Small intestine (tissue), 7 donors: ENCODE data around the gene PCDHGB6. TPM values are rescaled to one million over a fixed set of nuclear protein-coding genes. Genes with fewer than 3 reads are reported as not detected.

Source experiments
- DNase-seq, 2 donors: peaks; one replicate each; pipeline versions ENCODE4 v3.0.0 to v3.0.0-alpha.2; 2013
- FAIRE-seq: peaks from 2 replicates; lab custom pipeline; 2012; peaks lifted over from hg19 to GRCh38; lab: Jason Lieb, UNC
- H3K27ac ChIP-seq, 3 donors: one replicate each; pipeline ENCODE4 v1.5.1; 2013; ENCODE audit warnings: low read length in 2 of 3, mild to moderate bottlenecking in 2 of 3, control low read depth in 1 of 3, inconsistent platforms in 1 of 3, low read depth in 1 of 3, moderate library complexity in 1 of 3
- H3K27me3 ChIP-seq, 3 donors: one replicate each; pipeline ENCODE4 v1.6.1; 2013; ENCODE audit warnings: low read length in 3 of 3, inconsistent platforms in 1 of 3; ENCODE audit not compliant: control insufficient read depth in 3 of 3, insufficient read depth in 3 of 3
- H3K36me3 ChIP-seq, 3 donors: one replicate each; pipeline ENCODE4 v1.6.1; 2013; ENCODE audit warnings: low read length in 3 of 3, inconsistent platforms in 1 of 3, low read depth in 1 of 3, mild to moderate bottlenecking in 1 of 3, moderate library complexity in 1 of 3; ENCODE audit not compliant: control insufficient read depth in 3 of 3, insufficient read depth in 2 of 3
- H3K4me1 ChIP-seq, 3 donors: one replicate each; pipeline ENCODE4 v1.6.1; 2013; ENCODE audit warnings: low read length in 2 of 3, inconsistent platforms in 1 of 3, low read depth in 1 of 3, mild to moderate bottlenecking in 1 of 3, moderate library complexity in 1 of 3; ENCODE audit not compliant: control insufficient read depth in 3 of 3, insufficient read depth in 2 of 3
- H3K4me3 ChIP-seq, 3 donors: one replicate each; pipeline ENCODE4 v1.5.1; 2013; ENCODE audit warnings: low read length in 3 of 3, control low read depth in 1 of 3, inconsistent platforms in 1 of 3, low read depth in 1 of 3, mild to moderate bottlenecking in 1 of 3, moderate library complexity in 1 of 3
- H3K9me3 ChIP-seq, 2 donors: one replicate each; pipeline ENCODE4 v1.6.1; 2013; ENCODE audit warnings: low read depth in 1 of 2, low read length in 1 of 2; ENCODE audit not compliant: control insufficient read depth in 2 of 2, insufficient read depth in 1 of 2
- WGBS, 3 donors: extraction: QIAGEN DNeasy Blood & Tissue Kit; methylation state at CpG; one replicate each; pipeline ENCODE4 v1.1.7; 2013; 5-methylcytosine and 5-hydroxymethylcytosine counted together
- polyA plus RNA-seq, 4 donors: library from polyadenylated mRNA; stranded (reverse) in 3 of 4; unstranded in 1 of 4; fragments of 200-250 nt in 3 of 4; fragments of 120-200 nt in 1 of 4; gene quantifications; one replicate each; pipeline versions ENCODE4 v1.2.1 to v1.2.3, GENCODE V29; 2013
- donor health status: healthy with polysubstance abuse.
- donor health status: control.
- donor health status: control.
- donor health status: Bipolar disorder and iron deficiency.
- donor health status: healthy.

Gene PCDHGB6
- polyA plus RNA-seq, 4 donors, result 1.3 to 1.4 TPM; not detected in 2

GRCh38 chr5:141437221-141437620, 29.4 kb downstream of the PCDHGB6 start:
- Histone ChIP-seq H3K27ac (no peak overlapping the region), H3K9me3 (peaks cover 0 to 53% of the 10 kb centered on the region in 2 donors), H3K36me3 (no peaks in the 10 kb centered on the region), H3K4me1 (no peaks in the 10 kb centered on the region), H3K4me3 (no peak overlapping the region), H3K27me3 (peaks cover 0 to 6% (median 2%) of the 10 kb centered on the region in 3 donors)
- FAIRE-seq (no peak), DNase-seq (no peak)
- 85 to 87% (median 87%) methylated on average over 2 of the region's 2 CpGs for WGBS, 3 donors

GRCh38 chr5:141439411-141440141, 31.8 kb downstream of the PCDHGB6 start:
- FAIRE-seq, result no peak
- 64 to 70% (median 68%) methylated on average over 10 of the region's 10 CpGs for WGBS, 3 donors

GRCh38 chr5:141440341-141440740, 32.5 kb downstream of the PCDHGB6 start:
- H3K4me3 ChIP-seq, result no peak overlapping the region
- no peak for DNase-seq
- no peak for FAIRE-seq

More at GRCh38 chr5:141439411-141440141, 31.8 kb downstream of the PCDHGB6 start:
- no peak overlapping the region for H3K27ac ChIP-seq
- no peak for DNase-seq
- no peaks in the 10 kb centered on the region for H3K36me3 ChIP-seq
- no peaks in the 10 kb centered on the region for H3K4me1 ChIP-seq
- peaks cover 0 to 2% (median 0%) of the 10 kb centered on the region in 3 donors for H3K27me3 ChIP-seq
- H3K9me3 ChIP-seq, result peaks cover 0 to 39% of the 10 kb centered on the region in 2 donors
- no peak overlapping the region for H3K4me3 ChIP-seq

GRCh38 chr5:141441571-141442170, 33.9 kb downstream of the PCDHGB6 start:
- Histone ChIP-seq H3K27me3 (peaks cover 0 to 2% (median 0%) of the 10 kb centered on the region in 3 donors), H3K4me1 (no peaks in the 10 kb centered on the region), H3K36me3 (no peaks in the 10 kb centered on the region), H3K9me3 (peaks cover 0 to 39% of the 10 kb centered on the region in 2 donors), H3K4me3 (no peak overlapping the region), H3K27ac (no peak overlapping the region)
- no peak for DNase-seq
- FAIRE-seq, result no peak
- 50 to 68% (median 68%) methylated on average over 50 of the region's 50 CpGs for WGBS, 3 donors

More at GRCh38 chr5:141440341-141440740, 32.5 kb downstream of the PCDHGB6 start:
- Histone ChIP-seq H3K36me3 (no peaks in the 10 kb centered on the region), H3K27me3 (peaks cover 0 to 2% (median 0%) of the 10 kb centered on the region in 3 donors), H3K4me1 (no peaks in the 10 kb centered on the region), H3K9me3 (peaks cover 0 to 39% of the 10 kb centered on the region in 2 donors), H3K27ac (no peak overlapping the region)
- 90 to 93% (median 90%) methylated on average over 9 of the region's 9 CpGs for WGBS, 3 donors

Other genes with a start within 250 kb of the PCDHGB6 start
- gene PCDHB7, start 235.4 kb upstream of the PCDHGB6 start, polyA plus RNA-seq, result 1 to 10 TPM in 1 of 4 donors, under 1 TPM in 2, not detected in 1; 0.27 to 1.1 (median 0.36) TPM
- under 1 TPM in 2 of 4 donors, not detected in 2; 0.18 to 0.49 TPM for gene PCDHB8, start 230.2 kb upstream of the PCDHGB6 start, polyA plus RNA-seq
- under 1 TPM in 2 of 4 donors, not detected in 2; 0.37 to 0.65 TPM for gene PCDHB16, start 225.6 kb upstream of the PCDHGB6 start, polyA plus RNA-seq
- under 1 TPM in 2 of 4 donors, not detected in 2; 0.34 to 0.44 TPM for gene PCDHB9, start 220.9 kb upstream of the PCDHGB6 start, polyA plus RNA-seq
- gene PCDHB10, start 215.7 kb upstream of the PCDHGB6 start, polyA plus RNA-seq, result 1 to 10 TPM in 2 of 4 donors, not detected in 2; 1.1 to 1.3 TPM
- gene PCDHB11, start 208.4 kb upstream of the PCDHGB6 start, polyA plus RNA-seq, result under 1 TPM in 2 of 4 donors, not detected in 2; 0.27 to 0.65 TPM
- under 1 TPM in 2 of 4 donors, not detected in 2; 0.46 to 0.71 TPM for gene PCDHB12, start 199.3 kb upstream of the PCDHGB6 start, polyA plus RNA-seq
- gene PCDHB13, start 194.1 kb upstream of the PCDHGB6 start, polyA plus RNA-seq, result under 1 TPM in 2 of 4 donors, not detected in 2; 0.49 to 0.71 TPM
- gene PCDHB14, start 184.7 kb upstream of the PCDHGB6 start, polyA plus RNA-seq, result 1 to 10 TPM in 1 of 4 donors, under 1 TPM in 1, not detected in 2; 0.81 to 1.5 TPM
- 1 to 10 TPM in 2 of 4 donors, under 1 TPM in 2; 0.22 to 1.7 (median 0.65) TPM for gene PCDHB15, start 162.6 kb upstream of the PCDHGB6 start, polyA plus RNA-seq
- under 1 TPM in 3 of 4 donors, not detected in 1; 0.12 to 0.45 (median 0.15) TPM for gene SLC25A2, start 104.0 kb upstream of the PCDHGB6 start, polyA plus RNA-seq
- gene TAF7, start 87.2 kb upstream of the PCDHGB6 start, polyA plus RNA-seq, result 10 to 100 TPM; 58.8 to 91.9 (median 66.1) TPM
- under 1 TPM in 3 of 4 donors, not detected in 1; 0.10 to 0.27 (median 0.13) TPM for gene PCDHGA1, start 77.5 kb upstream of the PCDHGB6 start, polyA plus RNA-seq
- under 1 TPM in 3 of 4 donors, not detected in 1; 0.27 to 0.81 (median 0.64) TPM for gene PCDHGA2, start 69.3 kb upstream of the PCDHGB6 start, polyA plus RNA-seq
- under 1 TPM in 2 of 4 donors, not detected in 2; 0.24 to 0.49 TPM for gene PCDHGA3, start 64.2 kb upstream of the PCDHGB6 start, polyA plus RNA-seq
- gene PCDHGB1, start 57.9 kb upstream of the PCDHGB6 start, polyA plus RNA-seq, result under 1 TPM in 2 of 4 donors, not detected in 2; 0.19 to 0.21 TPM
- under 1 TPM in 2 of 4 donors, not detected in 2; 0.31 to 0.43 TPM for gene PCDHGA4, start 53.0 kb upstream of the PCDHGB6 start, polyA plus RNA-seq
- gene PCDHGB2, start 48.0 kb upstream of the PCDHGB6 start, polyA plus RNA-seq, result under 1 TPM in 2 of 4 donors, not detected in 2; 0.37 to 0.68 TPM
- under 1 TPM in 2 of 4 donors, not detected in 2; 0.43 to 0.68 TPM for gene PCDHGA5, start 43.9 kb upstream of the PCDHGB6 start, polyA plus RNA-seq
- gene PCDHGB3, start 37.8 kb upstream of the PCDHGB6 start, polyA plus RNA-seq, result under 1 TPM in 2 of 4 donors, not detected in 2; 0.31 to 0.43 TPM
- gene PCDHGA6, start 34.1 kb upstream of the PCDHGB6 start, polyA plus RNA-seq, result 1 to 10 TPM in 1 of 4 donors, under 1 TPM in 1, not detected in 2; 0.72 to 1.0 TPM
- under 1 TPM in 2 of 4 donors, not detected in 2; 0.30 to 0.32 TPM for gene PCDHGA7, start 25.3 kb upstream of the PCDHGB6 start, polyA plus RNA-seq
- gene PCDHGB4, start 20.3 kb upstream of the PCDHGB6 start, polyA plus RNA-seq, result under 1 TPM in 2 of 4 donors, not detected in 2; 0.75 to 0.77 TPM
- gene PCDHGA8, start 15.4 kb upstream of the PCDHGB6 start, polyA plus RNA-seq, result under 1 TPM in 2 of 4 donors, not detected in 2; 0.10 to 0.15 TPM
- gene PCDHGB5, start 10.1 kb upstream of the PCDHGB6 start, polyA plus RNA-seq, result 1 to 10 TPM in 2 of 4 donors, under 1 TPM in 1, not detected in 1; 0.27 to 1.6 (median 1.2) TPM
- 1 to 10 TPM in 1 of 4 donors, under 1 TPM in 1, not detected in 2; 0.75 to 1.0 TPM for gene PCDHGA9, start 5.2 kb upstream of the PCDHGB6 start, polyA plus RNA-seq
- gene PCDHGA10, start 5.0 kb downstream of the PCDHGB6 start, polyA plus RNA-seq, result 1 to 10 TPM in 2 of 4 donors, under 1 TPM in 1, not detected in 1; 0.27 to 2.2 (median 1.2) TPM
- 1 to 10 TPM in 2 of 4 donors, not detected in 2; 1.8 to 2.8 TPM for gene PCDHGB7, start 9.7 kb downstream of the PCDHGB6 start, polyA plus RNA-seq
- 1 to 10 TPM in 1 of 4 donors, under 1 TPM in 1, not detected in 2; 0.81 to 1.0 TPM for gene PCDHGA11, start 13.0 kb downstream of the PCDHGB6 start, polyA plus RNA-seq
- gene PCDHGA12, start 22.5 kb downstream of the PCDHGB6 start, polyA plus RNA-seq, result 1 to 10 TPM in 1 of 4 donors, under 1 TPM in 2, not detected in 1; 0.41 to 1.5 (median 0.54) TPM
- gene PCDHGC3, start 67.9 kb downstream of the PCDHGB6 start, polyA plus RNA-seq, result 10 to 100 TPM in 2 of 4 donors, 1 to 10 TPM in 2; 2.5 to 33.3 (median 8.9) TPM
- under 1 TPM in 2 of 4 donors, not detected in 2; 0.34 TPM for gene PCDHGC4, start 77.0 kb downstream of the PCDHGB6 start, polyA plus RNA-seq
- under 1 TPM in 2 of 4 donors, not detected in 2; 0.07 to 0.18 TPM for gene PCDHGC5, start 81.1 kb downstream of the PCDHGB6 start, polyA plus RNA-seq
- gene DIAPH1, start 211.0 kb downstream of the PCDHGB6 start, polyA plus RNA-seq, result 10 to 100 TPM; 58.4 to 97.3 (median 90.6) TPM
- 10 to 100 TPM; 39.0 to 65.0 (median 49.6) TPM for gene HDAC3, start 228.8 kb downstream of the PCDHGB6 start, polyA plus RNA-seq
- 1 to 10 TPM; 1.9 to 5.4 (median 3.8) TPM for gene RELL2, start 229.0 kb downstream of the PCDHGB6 start, polyA plus RNA-seq
- 10 to 100 TPM in 3 of 4 donors, 1 to 10 TPM in 1; 8.3 to 22.0 (median 13.6) TPM for gene FCHSD1, start 243.4 kb downstream of the PCDHGB6 start, polyA plus RNA-seq